Measurements from ENCODE around the gene CFAP410. TPM values are rescaled to one million over a fixed set of nuclear protein-coding genes. Genes with fewer than 3 reads are reported as not detected.

Gene CFAP410
- total RNA-seq, 3 donors from 2014 or later: 22.0 to 33.0 (median 26.6) TPM

DNA sequence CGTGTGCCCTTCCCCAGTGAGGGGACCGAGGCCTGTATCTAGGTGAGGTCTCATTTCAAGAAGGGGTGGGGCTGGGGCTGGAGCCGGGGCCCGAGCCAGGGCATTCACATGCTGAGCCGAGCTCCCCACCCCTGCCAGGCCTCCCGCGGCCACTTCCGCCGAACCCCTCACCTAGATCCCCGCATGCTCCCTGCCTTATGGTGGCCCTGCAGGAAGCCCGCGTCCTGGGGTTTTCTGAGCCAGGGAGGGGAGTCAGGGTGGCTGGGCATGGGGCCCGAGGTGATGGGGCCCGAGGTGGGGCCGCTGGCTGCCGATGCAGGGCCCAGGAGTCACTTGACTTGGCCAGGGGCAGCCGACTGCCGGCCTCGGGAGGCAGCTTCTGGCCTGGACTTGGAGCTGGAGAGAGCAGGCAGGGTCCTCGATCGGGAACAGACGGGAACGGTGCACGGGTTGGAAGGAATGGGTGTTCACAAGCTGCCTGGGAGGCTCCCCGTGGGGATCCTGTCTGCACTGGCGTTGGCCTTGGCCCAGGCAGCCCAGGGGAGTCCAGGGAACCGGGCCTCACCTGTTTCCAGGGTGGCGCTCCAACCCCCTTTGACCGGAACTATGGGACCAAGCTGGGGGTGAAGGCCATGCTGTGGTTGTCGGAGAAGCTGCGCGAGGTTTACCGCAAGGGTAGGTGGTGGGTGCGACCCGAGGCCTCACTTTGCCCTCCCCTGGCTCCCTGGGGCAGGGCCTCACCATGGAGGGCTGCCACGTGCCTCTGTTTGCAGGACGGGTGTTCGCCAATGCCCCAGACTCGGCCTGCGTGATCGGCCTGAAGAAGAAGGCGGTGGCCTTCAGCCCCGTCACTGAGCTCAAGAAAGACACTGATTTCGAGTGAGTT, 13.6 kb downstream of the CFAP410 start:
- H3K4me3 ChIP-seq: no peak overlapping the region
- TF ChIP-seq, protein P1, sequence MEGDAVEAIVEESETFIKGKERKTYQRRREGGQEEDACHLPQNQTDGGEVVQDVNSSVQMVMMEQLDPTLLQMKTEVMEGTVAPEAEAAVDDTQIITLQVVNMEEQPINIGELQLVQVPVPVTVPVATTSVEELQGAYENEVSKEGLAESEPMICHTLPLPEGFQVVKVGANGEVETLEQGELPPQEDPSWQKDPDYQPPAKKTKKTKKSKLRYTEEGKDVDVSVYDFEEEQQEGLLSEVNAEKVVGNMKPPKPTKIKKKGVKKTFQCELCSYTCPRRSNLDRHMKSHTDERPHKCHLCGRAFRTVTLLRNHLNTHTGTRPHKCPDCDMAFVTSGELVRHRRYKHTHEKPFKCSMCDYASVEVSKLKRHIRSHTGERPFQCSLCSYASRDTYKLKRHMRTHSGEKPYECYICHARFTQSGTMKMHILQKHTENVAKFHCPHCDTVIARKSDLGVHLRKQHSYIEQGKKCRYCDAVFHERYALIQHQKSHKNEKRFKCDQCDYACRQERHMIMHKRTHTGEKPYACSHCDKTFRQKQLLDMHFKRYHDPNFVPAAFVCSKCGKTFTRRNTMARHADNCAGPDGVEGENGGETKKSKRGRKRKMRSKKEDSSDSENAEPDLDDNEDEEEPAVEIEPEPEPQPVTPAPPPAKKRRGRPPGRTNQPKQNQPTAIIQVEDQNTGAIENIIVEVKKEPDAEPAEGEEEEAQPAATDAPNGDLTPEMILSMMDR (IDR thresholded peaks at IDR 0.05): no peak
- H3K4me1 ChIP-seq (ENCODE audit: low read depth): no peaks in the 10 kb centered on the region
- peaks cover 13% of the 10 kb centered on the region for H3K36me3 ChIP-seq (ENCODE audit: low read depth)
- no peaks in the 10 kb centered on the region for H3K9me3 ChIP-seq
- no peak for ATAC-seq
- intact Hi-C loops (cut with DNase I, micrococcal nuclease): no loop called here
- no peak for DNase-seq

DNA sequence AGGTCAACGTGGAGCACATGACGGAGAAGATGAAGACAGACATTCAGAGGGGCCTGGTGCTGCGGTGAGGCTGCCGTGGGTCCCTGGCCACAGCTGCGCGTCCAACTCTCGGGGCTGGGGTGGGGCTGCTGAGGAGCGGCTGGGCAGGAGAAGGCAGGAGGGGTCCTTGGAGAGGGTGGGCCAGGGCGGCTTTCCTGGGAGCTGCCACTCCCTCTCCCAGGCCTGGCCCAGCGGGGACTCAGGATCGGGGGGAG, 14.4 kb downstream of the CFAP410 start:
- H3K4me1 ChIP-seq (ENCODE audit: low read depth): no peaks in the 10 kb centered on the region
- H3K36me3 ChIP-seq (ENCODE audit: low read depth): peaks cover 13% of the 10 kb centered on the region
- no peak for DNase-seq
- H3K9me3 ChIP-seq: no peaks in the 10 kb centered on the region
- intact Hi-C loops (cut with DNase I, micrococcal nuclease): no loop called here
- no peak overlapping the region for H3K4me3 ChIP-seq
- TF ChIP-seq, protein P1 (IDR thresholded peaks at IDR 0.05): no peak
- no peak for ATAC-seq

DNA sequence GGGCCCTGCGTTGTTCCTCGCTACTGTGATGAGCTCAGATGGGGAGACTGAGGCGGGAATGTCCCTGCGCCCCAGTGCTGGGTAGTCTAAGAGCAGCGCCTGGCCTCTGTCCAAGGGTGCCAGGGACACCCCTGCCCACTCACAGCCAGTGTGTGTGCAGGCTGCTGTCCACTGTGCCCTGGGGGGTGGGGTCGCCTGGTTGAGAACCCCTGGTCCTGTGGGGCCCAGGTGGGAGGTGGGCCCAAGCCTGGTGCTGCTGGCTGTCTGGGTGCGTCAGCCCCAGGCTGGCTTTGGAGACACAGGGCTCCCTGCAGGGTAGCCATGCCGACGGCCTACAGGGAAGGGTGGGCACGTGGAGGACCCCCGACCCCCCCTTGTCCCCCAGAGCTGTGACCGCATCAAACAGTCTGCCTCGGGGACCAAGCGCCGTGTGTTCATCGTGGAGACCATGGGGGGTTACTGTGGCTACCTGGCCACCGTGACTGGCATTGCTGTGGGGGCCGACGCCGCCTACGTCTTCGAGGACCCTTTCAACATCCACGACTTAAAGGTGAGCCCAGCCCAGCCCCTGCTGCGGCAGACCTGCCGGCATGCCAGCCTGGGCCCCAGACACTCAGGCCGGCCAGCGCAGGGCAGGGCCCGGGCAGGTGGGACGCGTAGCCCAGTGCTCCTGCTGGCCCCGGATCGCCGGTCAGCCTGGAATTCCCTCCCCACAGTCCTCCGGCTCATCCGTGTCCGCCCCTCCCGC, 14.9 kb downstream of the CFAP410 start:
- Histone ChIP-seq H3K36me3 (ENCODE audit: low read depth) (peaks cover 13% of the 10 kb centered on the region), H3K9me3 (no peaks in the 10 kb centered on the region), H3K4me1 (ENCODE audit: low read depth) (no peaks in the 10 kb centered on the region), H3K4me3 (no peak overlapping the region)
- ATAC-seq (no peak), DNase-seq (no peak)
- intact Hi-C loops (cut with DNase I, micrococcal nuclease): no loop called here
- TF ChIP-seq, protein P1 (IDR thresholded peaks at IDR 0.05): no peak

DNA sequence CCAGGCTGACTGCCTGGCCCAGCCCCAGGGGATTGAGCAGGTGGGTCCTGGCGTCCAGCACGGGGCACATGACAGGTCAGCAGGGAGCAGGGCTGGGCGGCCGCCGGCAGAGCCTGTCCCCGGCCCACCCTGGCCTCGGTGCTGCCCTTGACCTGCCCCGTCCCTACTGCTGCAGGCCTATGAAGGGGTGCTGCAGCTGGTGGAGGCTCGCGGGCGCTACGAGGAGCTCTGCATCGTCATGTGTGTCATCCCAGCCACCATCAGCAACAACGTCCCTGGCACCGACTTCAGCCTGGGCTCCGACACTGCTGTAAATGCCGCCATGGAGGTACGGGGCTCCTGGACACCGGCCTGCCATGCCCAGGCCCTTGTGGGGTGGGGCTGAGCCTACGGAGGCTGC, 15.6 kb downstream of the CFAP410 start:
- Histone ChIP-seq H3K9me3 (no peaks in the 10 kb centered on the region), H3K4me1 (ENCODE audit: low read depth) (no peaks in the 10 kb centered on the region), H3K4me3 (no peak overlapping the region), H3K36me3 (ENCODE audit: low read depth) (peaks cover 13% of the 10 kb centered on the region)
- intact Hi-C loops (cut with DNase I, micrococcal nuclease): no loop called here
- TF ChIP-seq, protein P1 (IDR thresholded peaks at IDR 0.05): no peak
- DNase-seq (no peak), ATAC-seq (no peak)

GRCh38 chr21:44322621-44323325, 16.4 kb downstream of the CFAP410 start:
- Histone ChIP-seq H3K36me3 (ENCODE audit: low read depth) (peaks cover 13% of the 10 kb centered on the region), H3K4me3 (no peak overlapping the region), H3K4me1 (ENCODE audit: low read depth) (no peaks in the 10 kb centered on the region), H3K9me3 (no peaks in the 10 kb centered on the region)
- intact Hi-C loops (cut with DNase I, micrococcal nuclease): no loop called here
- ATAC-seq (no peak), DNase-seq (no peak)
- TF ChIP-seq, protein P1 (IDR thresholded peaks at IDR 0.05): no peak

All from mucosa of descending colon (tissue), 3 donors.